Osteocyte (in vitro differentiated cells): Measurements from ENCODE around the gene ARL4A. TPM values are rescaled to one million over a fixed set of nuclear protein-coding genes. Genes with fewer than 3 reads are reported as not detected.

Experiments used
- DNase-seq: peaks from one replicate; pipeline ENCODE4 v3.0.0; 2021; ENCODE audit warnings: mixed read lengths; ENCODE audit not compliant: unreplicated experiment; ENCODE audit errors: extremely low spot score
- H3K27ac Mint-ChIP-seq: one replicate; pipeline ENCODE4 v1.8.0; 2021; ENCODE audit warnings: mild to moderate bottlenecking, mixed read lengths; ENCODE audit not compliant: unreplicated experiment
- H3K27me3 Mint-ChIP-seq: one replicate; pipeline ENCODE4 v1.8.0; 2021; ENCODE audit warnings: mixed read lengths; ENCODE audit not compliant: unreplicated experiment
- H3K36me3 Mint-ChIP-seq: one replicate; pipeline ENCODE4 v1.8.0; 2021; ENCODE audit warnings: mixed read lengths; ENCODE audit not compliant: unreplicated experiment
- H3K4me1 Mint-ChIP-seq: one replicate; pipeline ENCODE4 v1.8.0; 2021; ENCODE audit warnings: mixed read lengths; ENCODE audit not compliant: unreplicated experiment
- H3K4me3 Mint-ChIP-seq: one replicate; pipeline ENCODE4 v1.8.0; 2021; ENCODE audit warnings: mild to moderate bottlenecking, moderate library complexity, mixed read lengths; ENCODE audit not compliant: unreplicated experiment
- H3K9me3 Mint-ChIP-seq: one replicate; pipeline ENCODE4 v1.8.0; 2021; ENCODE audit warnings: mixed read lengths; ENCODE audit not compliant: unreplicated experiment
- total RNA-seq: library from RNA; stranded (reverse); gene quantifications from 2 replicates; pipeline ENCODE4 v1.2.1, GENCODE V29; 2021
- TF ChIP-seq, protein P1 (sequence below): fragments of 200-600 bp; sonication (generic); IDR thresholded peaks from 2 replicates; pipeline ENCODE4 v1.5.0; 2021; ENCODE audit warnings: antibody characterized with exemption, mild to moderate bottlenecking, moderate library complexity

ARL4A gene
- total RNA-seq, 1 donor from 2014 or later, result 9.6 TPM

GRCh38 chr7:12731775-12732174 lies 44.3 kb downstream of the ARL4A start:
- TF ChIP-seq, protein P1, sequence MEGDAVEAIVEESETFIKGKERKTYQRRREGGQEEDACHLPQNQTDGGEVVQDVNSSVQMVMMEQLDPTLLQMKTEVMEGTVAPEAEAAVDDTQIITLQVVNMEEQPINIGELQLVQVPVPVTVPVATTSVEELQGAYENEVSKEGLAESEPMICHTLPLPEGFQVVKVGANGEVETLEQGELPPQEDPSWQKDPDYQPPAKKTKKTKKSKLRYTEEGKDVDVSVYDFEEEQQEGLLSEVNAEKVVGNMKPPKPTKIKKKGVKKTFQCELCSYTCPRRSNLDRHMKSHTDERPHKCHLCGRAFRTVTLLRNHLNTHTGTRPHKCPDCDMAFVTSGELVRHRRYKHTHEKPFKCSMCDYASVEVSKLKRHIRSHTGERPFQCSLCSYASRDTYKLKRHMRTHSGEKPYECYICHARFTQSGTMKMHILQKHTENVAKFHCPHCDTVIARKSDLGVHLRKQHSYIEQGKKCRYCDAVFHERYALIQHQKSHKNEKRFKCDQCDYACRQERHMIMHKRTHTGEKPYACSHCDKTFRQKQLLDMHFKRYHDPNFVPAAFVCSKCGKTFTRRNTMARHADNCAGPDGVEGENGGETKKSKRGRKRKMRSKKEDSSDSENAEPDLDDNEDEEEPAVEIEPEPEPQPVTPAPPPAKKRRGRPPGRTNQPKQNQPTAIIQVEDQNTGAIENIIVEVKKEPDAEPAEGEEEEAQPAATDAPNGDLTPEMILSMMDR, result no peak
- Mint-ChIP-seq H3K36me3 (no peaks in the 10 kb centered on the region), H3K27me3 (no peaks in the 10 kb centered on the region), H3K4me1 (peaks cover 50% of the 10 kb centered on the region), H3K9me3 (no peaks in the 10 kb centered on the region), H3K27ac (no peak overlapping the region), H3K4me3 (no peak overlapping the region)
- DNase-seq, result no peak

GRCh38 chr7:12732428-12732827 lies 45.0 kb downstream of the ARL4A start:
- no peaks in the 10 kb centered on the region for H3K9me3 Mint-ChIP-seq
- H3K27me3 Mint-ChIP-seq, result no peaks in the 10 kb centered on the region
- no peak overlapping the region for H3K4me3 Mint-ChIP-seq
- no peaks in the 10 kb centered on the region for H3K36me3 Mint-ChIP-seq
- TF ChIP-seq, protein P1, result no peak
- no peak overlapping the region for H3K27ac Mint-ChIP-seq
- H3K4me1 Mint-ChIP-seq, result peaks cover 44% of the 10 kb centered on the region
- no peak for DNase-seq

GRCh38 chr7:12735923-12736322 lies 48.5 kb downstream of the ARL4A start:
- Mint-ChIP-seq H3K4me1 (peaks cover 16% of the 10 kb centered on the region), H3K9me3 (no peaks in the 10 kb centered on the region), H3K36me3 (no peaks in the 10 kb centered on the region), H3K27ac (no peak overlapping the region), H3K27me3 (no peaks in the 10 kb centered on the region), H3K4me3 (no peak overlapping the region)
- TF ChIP-seq, protein P1, result no peak
- DNase-seq, result no peak

DNA sequence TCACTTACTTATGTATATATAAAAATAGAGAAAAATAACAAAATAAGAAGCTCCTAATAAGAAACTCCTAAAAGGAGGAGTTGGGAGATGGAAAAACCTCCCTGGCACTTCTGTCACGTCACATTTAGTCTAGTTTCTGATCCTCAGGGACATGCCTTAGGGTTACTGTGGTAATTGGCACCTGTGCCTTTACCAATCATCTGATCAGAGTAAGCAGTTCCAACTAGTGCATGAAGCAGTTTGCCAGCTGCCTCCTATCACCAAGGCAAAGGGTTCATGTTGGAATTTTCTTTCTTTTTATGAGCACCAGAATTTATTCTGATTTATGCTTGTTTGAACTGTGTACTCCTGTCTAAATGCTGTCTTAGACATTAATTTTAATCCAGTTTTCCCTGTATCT lies 49.9 kb downstream of the ARL4A start:
- no peaks in the 10 kb centered on the region for H3K9me3 Mint-ChIP-seq
- H3K36me3 Mint-ChIP-seq, result no peaks in the 10 kb centered on the region
- no peak overlapping the region for H3K4me3 Mint-ChIP-seq
- no peak for DNase-seq
- TF ChIP-seq, protein P1, result no peak
- H3K27ac Mint-ChIP-seq, result no peak overlapping the region
- no peaks in the 10 kb centered on the region for H3K27me3 Mint-ChIP-seq
- H3K4me1 Mint-ChIP-seq, result peaks cover 16% of the 10 kb centered on the region

DNA sequence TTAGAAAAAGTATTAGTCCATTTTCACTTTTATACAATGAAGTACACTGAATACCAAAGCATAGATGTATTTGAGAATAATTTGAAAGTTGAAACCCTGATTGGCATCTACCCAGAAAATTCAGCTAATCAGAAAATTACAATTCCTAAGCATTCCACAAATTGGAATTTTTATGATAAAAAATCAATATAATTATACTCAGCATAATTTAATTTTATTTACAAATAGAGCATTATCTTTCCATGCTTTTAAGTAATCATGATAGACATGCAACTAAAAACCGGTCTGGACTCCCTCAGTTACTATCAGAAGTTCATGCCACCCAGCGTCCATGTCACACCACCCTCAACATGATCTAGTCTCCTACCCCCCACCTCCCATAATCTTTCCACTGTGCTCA lies 50.4 kb downstream of the ARL4A start:
- TF ChIP-seq, protein P1, result no peak
- DNase-seq, result no peak
- H3K4me1 Mint-ChIP-seq, result peaks cover 16% of the 10 kb centered on the region
- H3K9me3 Mint-ChIP-seq, result no peaks in the 10 kb centered on the region
- no peak overlapping the region for H3K27ac Mint-ChIP-seq
- no peak overlapping the region for H3K4me3 Mint-ChIP-seq
- H3K27me3 Mint-ChIP-seq, result no peaks in the 10 kb centered on the region
- H3K36me3 Mint-ChIP-seq, result no peaks in the 10 kb centered on the region
